KMS-11 (cell line): Measurements from ENCODE around the gene TXNIP.

Experiments used
- H2AFZ ChIP-seq: fragments of 200-600 bp; sonication (generic); 2 replicates; pipeline ENCODE4 v1.6.1; 2016; ENCODE audit warnings: antibody characterized with exemption, mixed run types, low read depth
- H3K27ac ChIP-seq: fragments of 200-600 bp; sonication (generic); 2 replicates; pipeline ENCODE4 v1.6.1; 2016; ENCODE audit warnings: mild to moderate bottlenecking, mixed run types
- H3K27me3 ChIP-seq: fragments of 200-600 bp; sonication (generic); 2 replicates; pipeline ENCODE4 v1.6.1; 2017; ENCODE audit warnings: mild to moderate bottlenecking, low read depth, mixed run types, moderate library complexity; ENCODE audit not compliant: insufficient read depth
- H3K36me3 ChIP-seq: fragments of 200-600 bp; sonication (generic); 2 replicates; pipeline ENCODE4 v1.6.1; 2017; ENCODE audit warnings: mild to moderate bottlenecking, mixed run types; ENCODE audit not compliant: insufficient read depth
- H3K4me1 ChIP-seq: fragments of 200-600 bp; sonication (generic); 2 replicates; pipeline ENCODE4 v1.6.1; 2016; ENCODE audit warnings: mild to moderate bottlenecking, low read depth, mixed run types; ENCODE audit not compliant: poor library complexity, severe bottlenecking
- H3K4me2 ChIP-seq: fragments of 200-600 bp; sonication (generic); 2 replicates; pipeline ENCODE4 v1.7.0; 2016; ENCODE audit warnings: mild to moderate bottlenecking, mixed run types
- H3K4me3 ChIP-seq: fragments of 200-600 bp; sonication (generic); IDR thresholded peaks from 2 replicates; pipeline ENCODE4 v1.6.1; 2017; ENCODE audit warnings: low read depth, low read length, mixed read lengths; ENCODE audit not compliant: insufficient read depth
- H3K79me2 ChIP-seq: fragments of 200-600 bp; sonication (generic); 2 replicates; pipeline ENCODE4 v1.6.1; 2016; ENCODE audit warnings: low read depth, mixed run types; ENCODE audit not compliant: insufficient read depth
- H3K9ac ChIP-seq: fragments of 200-600 bp; sonication (generic); 2 replicates; pipeline ENCODE4 v1.6.1; 2016; ENCODE audit warnings: mild to moderate bottlenecking, mixed run types
- H4K20me1 ChIP-seq: fragments of 200-600 bp; sonication (generic); 2 replicates; pipeline ENCODE4 v1.6.1; 2016; ENCODE audit warnings: mild to moderate bottlenecking, mixed run types; ENCODE audit not compliant: insufficient read depth
- CTCF ChIP-seq: fragments of 200-600 bp; sonication (generic); conservative IDR thresholded peaks from 2 replicates; pipeline ENCODE4 v1.6.1; 2017; ENCODE audit warnings: low read depth, mild to moderate bottlenecking, antibody characterized with exemption, low read length, moderate library complexity, mixed read lengths

Gene TXNIP

GRCh38 chr1:145997718-145998023 lies 1.3 kb upstream of the TXNIP start:
- Histone ChIP-seq H3K79me2 (no peaks in the 10 kb centered on the region), H3K36me3 (no peaks in the 10 kb centered on the region), H3K4me1 (peaks cover 44% of the 10 kb centered on the region), H3K4me3 (no peak overlapping the region), H4K20me1 (no peaks in the 10 kb centered on the region), H3K27ac (no peak overlapping the region), H2AFZ (peak overlapping the region; percentile 86; the same call in 1 of the 2 replicates), H3K27me3 (no peaks in the 10 kb centered on the region), H3K9ac (no peak overlapping the region), H3K4me2 (peak overlapping the region; percentile 78; the same call in 1 of the 2 replicates)
- no peak for TF ChIP-seq CTCF

- peak overlapping the region; percentile 47; the same call in 1 of the 2 replicates for H3K9ac ChIP-seq
- H4K20me1 ChIP-seq, result no peaks in the 10 kb centered on the region
- H3K27ac ChIP-seq, result peak overlapping the region; percentile 3; the same call in 1 of the 2 replicates
- no peaks in the 10 kb centered on the region for H3K27me3 ChIP-seq
- peak overlapping the region; percentile 78 for H3K4me2 ChIP-seq
- peak overlapping the region; percentile 97 for H3K4me3 ChIP-seq
- H2AFZ ChIP-seq, result peak overlapping the region; percentile 86
- H3K4me1 ChIP-seq, result peaks cover 44% of the 10 kb centered on the region
- H3K36me3 ChIP-seq, result no peaks in the 10 kb centered on the region
- TF ChIP-seq CTCF, result no peak
- H3K79me2 ChIP-seq, result no peaks in the 10 kb centered on the region
Observed at GRCh38 chr1:145997016-145997717, 788 bp upstream of the TXNIP start.

- peak overlapping the region; percentile 3; the same call in 1 of the 2 replicates for H3K27ac ChIP-seq
- H3K79me2 ChIP-seq, result no peaks in the 10 kb centered on the region
- peak overlapping the region; percentile 99 for H3K4me3 ChIP-seq
- no peak for TF ChIP-seq CTCF
- no peaks in the 10 kb centered on the region for H4K20me1 ChIP-seq
- no peaks in the 10 kb centered on the region for H3K36me3 ChIP-seq
- H2AFZ ChIP-seq, result peak overlapping the region; percentile 86
- peak overlapping the region; percentile 47 for H3K9ac ChIP-seq
- H3K27me3 ChIP-seq, result no peaks in the 10 kb centered on the region
- peak overlapping the region; percentile 78 for H3K4me2 ChIP-seq
- H3K4me1 ChIP-seq, result peaks cover 44% of the 10 kb centered on the region
Observed at GRCh38 chr1:145995964-145996432, 381 bp downstream of the TXNIP start.

GRCh38 chr1:145995148-145995881 lies 1.1 kb downstream of the TXNIP start:
- H3K79me2 ChIP-seq, result no peaks in the 10 kb centered on the region
- no peak overlapping the region for H3K9ac ChIP-seq
- no peaks in the 10 kb centered on the region for H3K27me3 ChIP-seq
- no peaks in the 10 kb centered on the region for H4K20me1 ChIP-seq
- H3K4me2 ChIP-seq, result peak overlapping the region; percentile 78
- no peak for TF ChIP-seq CTCF
- H3K4me1 ChIP-seq, result peaks cover 43% of the 10 kb centered on the region
- H3K4me3 ChIP-seq, result peak overlapping the region; percentile 99
- peak overlapping the region; percentile 86; the same call in 1 of the 2 replicates for H2AFZ ChIP-seq
- no peak overlapping the region for H3K27ac ChIP-seq
- H3K36me3 ChIP-seq, result no peaks in the 10 kb centered on the region
